Upper lobe of right lung (tissue), 1 donor: ENCODE measurements around the gene FOXD3. TPM values are rescaled to one million over a fixed set of nuclear protein-coding genes. Genes with fewer than 3 reads are reported as not detected.

ENCODE experiments used
- ATAC-seq: fragments of 200-7000 bp; cut with Tn5 transposase; one replicate; pipeline ENCODE4 v1.9.1; 2020; ENCODE audit warnings: mild to moderate bottlenecking, moderate library complexity
- DNase-seq: peaks from one replicate; pipeline ENCODE4 v3.0.0-alpha.2; 2020
- H3K27ac ChIP-seq: fragments of 200-600 bp; one replicate; pipeline ENCODE4 v1.8.0; 2022
- H3K27me3 ChIP-seq: fragments of 200-600 bp; one replicate; pipeline ENCODE4 v1.8.0; 2022; ENCODE audit warnings: mild to moderate bottlenecking
- H3K36me3 ChIP-seq: fragments of 200-600 bp; one replicate; pipeline ENCODE4 v1.8.0; 2022
- H3K4me1 ChIP-seq: fragments of 200-600 bp; one replicate; pipeline ENCODE4 v1.8.0; 2022
- H3K4me3 ChIP-seq: fragments of 200-600 bp; one replicate; pipeline ENCODE4 v1.8.0; 2022; ENCODE audit warnings: mild to moderate bottlenecking
- H3K9me3 ChIP-seq: fragments of 200-600 bp; one replicate; pipeline ENCODE4 v1.8.0; 2022
- CTCF ChIP-seq: fragments of 200-600 bp; IDR thresholded peaks from one replicate; pipeline ENCODE4 v1.8.0; 2022; ENCODE audit warnings: antibody characterized with exemption
- intact Hi-C: fragments of 100-400 bp; cut with DNase I; formaldehyde crosslinking; loops from one replicate; pipeline ENCODE4 v1.11.0; 2022
- total RNA-seq: library from RNA; stranded (reverse); fragmentation: NEBNext Ultra II Directional; extraction: Animal tissue kit (Norgen Biotek cat#: 25700); gene quantifications from one replicate; pipeline ENCODE4 v1.2.1, GENCODE V29; 2021
- donor health status: DM: no; HTN: yes; CAD: no; lungs with severe emphysema.

The FOXD3 gene
- total RNA-seq, 1 donor from 2014 or later: not detected

DNA sequence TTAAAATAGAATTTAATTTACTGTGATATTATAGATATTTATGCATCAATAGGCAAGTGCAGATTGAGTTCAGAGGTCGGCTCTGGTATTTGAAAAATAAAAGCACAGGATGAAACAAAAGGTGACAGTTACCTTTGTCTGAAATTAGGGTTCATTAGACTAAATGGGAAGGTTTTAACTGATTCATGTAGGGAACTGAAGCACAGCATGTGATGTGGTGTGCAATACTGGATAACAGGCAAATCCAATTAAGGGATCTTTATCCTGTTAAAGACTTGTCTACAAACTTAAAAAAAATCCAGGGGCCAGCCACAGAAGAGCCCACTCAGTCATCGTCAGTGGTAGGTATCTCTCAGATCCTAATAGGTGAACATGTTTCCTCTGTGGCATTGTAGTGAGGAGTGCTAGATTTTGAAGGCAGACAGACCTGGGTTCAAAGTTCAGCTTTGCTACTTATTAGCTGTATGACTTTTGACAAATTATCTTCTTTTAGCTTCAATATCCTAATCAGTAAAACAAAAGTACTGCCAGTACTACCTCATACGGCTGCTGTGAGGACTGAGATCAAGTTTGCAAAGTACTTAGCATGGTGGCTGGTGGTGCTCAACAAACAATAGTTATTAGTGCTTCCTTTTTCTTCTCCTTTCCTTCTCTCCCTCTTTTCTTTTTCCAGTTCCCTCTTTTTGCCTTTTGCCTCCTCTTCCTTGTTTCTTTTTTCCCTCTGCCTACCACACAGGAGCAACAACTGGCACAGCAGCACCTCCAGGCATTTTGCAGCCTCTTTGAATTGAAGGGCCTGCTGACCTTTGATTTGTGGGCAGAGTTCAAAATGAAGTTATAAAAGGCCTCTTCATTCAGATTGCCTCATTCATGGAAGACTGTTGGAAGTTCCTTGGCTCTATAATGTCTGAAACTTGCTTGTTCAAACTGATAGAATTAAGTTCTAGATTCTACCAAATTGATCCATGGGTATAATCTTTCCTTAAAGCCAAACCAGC lies 44.9 kb upstream of the FOXD3 start:
- no peak overlapping the region for H3K4me3 ChIP-seq
- no peak for DNase-seq
- H3K9me3 ChIP-seq: no peaks in the 10 kb centered on the region
- intact Hi-C loops: no loop called here
- no peak for ATAC-seq
- H3K36me3 ChIP-seq: no peaks in the 10 kb centered on the region
- no peaks in the 10 kb centered on the region for H3K4me1 ChIP-seq
- no peak overlapping the region for H3K27ac ChIP-seq
- no peak for TF ChIP-seq CTCF
- H3K27me3 ChIP-seq: no peaks in the 10 kb centered on the region

- Histone ChIP-seq H3K36me3 (no peaks in the 10 kb centered on the region), H3K9me3 (no peaks in the 10 kb centered on the region), H3K27ac (no peak overlapping the region), H3K27me3 (no peaks in the 10 kb centered on the region), H3K4me1 (no peaks in the 10 kb centered on the region), H3K4me3 (no peak overlapping the region)
- DNase-seq: no peak
- no peak for TF ChIP-seq CTCF
- no peak for ATAC-seq
- intact Hi-C loops: no loop called here
Observed at GRCh38 chr1:63281753-63282152, 40.6 kb upstream of the FOXD3 start.

DNA sequence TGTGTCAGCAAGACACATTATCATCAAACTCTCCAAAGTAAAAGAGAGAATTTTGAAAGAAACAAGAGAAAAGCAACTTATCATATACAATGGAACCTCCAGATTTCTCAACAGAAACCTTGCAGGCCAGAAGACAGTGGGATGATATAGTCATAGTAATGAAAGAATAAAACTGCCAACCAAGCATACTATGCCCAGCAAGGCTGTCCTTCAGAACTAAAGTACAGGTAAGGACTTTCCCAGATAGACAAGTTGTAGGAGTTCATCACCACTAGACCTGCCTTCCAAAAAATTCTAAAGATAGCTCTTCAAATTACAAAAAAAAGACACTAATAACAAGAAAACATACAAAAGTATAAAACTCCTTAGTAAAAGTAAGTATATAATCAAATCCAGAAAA lies 33.2 kb upstream of the FOXD3 start:
- Histone ChIP-seq H3K27me3 (no peaks in the 10 kb centered on the region), H3K36me3 (no peaks in the 10 kb centered on the region), H3K4me1 (no peaks in the 10 kb centered on the region), H3K4me3 (no peak overlapping the region), H3K27ac (no peak overlapping the region), H3K9me3 (peaks cover 9% of the 10 kb centered on the region)
- ATAC-seq (no peak), DNase-seq (no peak)
- intact Hi-C loops: no loop called here
- TF ChIP-seq CTCF: no peak

DNA sequence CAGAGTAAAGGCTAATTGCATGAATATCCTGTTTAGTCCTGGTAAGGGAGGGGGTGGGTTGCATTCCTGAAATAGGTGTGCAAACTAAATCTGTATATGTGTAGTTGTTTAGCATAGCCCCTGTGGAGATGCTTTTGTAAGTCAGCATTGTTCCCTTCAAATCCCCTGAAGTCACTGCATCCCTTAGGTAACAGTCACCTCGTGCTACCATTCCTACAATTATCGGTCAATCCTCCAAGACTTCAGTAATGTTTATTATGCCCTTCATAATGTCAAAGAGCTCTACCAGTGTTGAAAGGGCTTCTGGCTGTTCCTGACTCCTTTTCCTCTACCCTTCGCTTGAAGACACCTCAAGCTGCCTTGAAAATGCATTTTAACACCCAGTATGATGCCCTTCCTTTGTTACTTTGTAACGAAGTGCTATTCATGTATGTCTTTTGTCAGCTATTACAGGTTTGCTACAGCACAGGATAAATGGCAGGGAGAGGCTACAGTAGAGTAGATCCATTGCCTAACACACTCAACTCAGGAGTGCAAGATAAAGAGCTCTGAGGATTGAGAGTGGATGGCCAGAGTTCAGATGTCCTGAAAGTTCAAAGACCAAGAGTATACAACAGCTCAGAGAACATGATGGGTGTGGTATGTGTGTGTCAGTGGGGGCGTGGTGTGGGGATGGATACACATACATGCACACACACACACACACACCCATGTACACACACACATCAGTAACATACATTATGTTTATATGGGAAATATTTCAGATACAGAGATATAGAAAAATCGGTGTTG lies 27.4 kb upstream of the FOXD3 start:
- Histone ChIP-seq H3K27me3 (no peaks in the 10 kb centered on the region), H3K4me3 (no peak overlapping the region), H3K27ac (no peak overlapping the region), H3K36me3 (no peaks in the 10 kb centered on the region), H3K9me3 (no peaks in the 10 kb centered on the region), H3K4me1 (no peaks in the 10 kb centered on the region)
- ATAC-seq (no peak), DNase-seq (no peak)
- TF ChIP-seq CTCF: no peak
- intact Hi-C loops: no loop called here

DNA sequence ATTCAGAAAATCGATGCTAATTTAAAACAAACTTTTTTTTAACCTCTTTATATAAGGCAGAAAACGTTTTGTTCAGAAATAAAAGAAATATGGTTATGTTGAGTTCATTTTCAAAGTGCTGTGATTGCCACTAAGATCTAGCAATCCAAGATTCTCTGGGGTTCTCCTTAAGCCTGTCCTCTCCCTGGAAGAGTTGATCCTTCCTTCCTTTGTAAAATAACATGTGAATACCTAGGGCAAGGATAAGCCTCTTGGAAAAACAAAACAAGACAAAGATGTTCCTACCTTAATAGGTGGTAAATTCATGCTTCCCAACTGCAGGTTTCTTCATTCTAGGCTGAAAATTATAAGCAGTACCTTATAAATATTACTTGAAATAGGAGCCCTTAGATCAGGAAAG lies 18.0 kb upstream of the FOXD3 start:
- intact Hi-C loops: no loop called here
- no peak overlapping the region for H3K4me3 ChIP-seq
- DNase-seq: no peak
- H3K4me1 ChIP-seq: no peaks in the 10 kb centered on the region
- TF ChIP-seq CTCF: no peak
- H3K36me3 ChIP-seq: no peaks in the 10 kb centered on the region
- no peaks in the 10 kb centered on the region for H3K9me3 ChIP-seq
- H3K27me3 ChIP-seq: peaks cover 43% of the 10 kb centered on the region
- H3K27ac ChIP-seq: no peak overlapping the region
- ATAC-seq: no peak
